ENCODE measurements around the gene LAMB1. TPM values are rescaled to one million over a fixed set of nuclear protein-coding genes. Genes with fewer than 3 reads are reported as not detected.

The LAMB1 gene
- polyA plus RNA-seq, 1 experiment = 266 TPM

GRCh38 chr7:107972075-107972482 lies 30.9 kb downstream of the LAMB1 start:
- POLR2A ChIA-PET = interaction anchor here (0.6 to 1.4 kb wide), 4 partner anchors 11 to 74 kb away, joined by 8 to 13 read pairs (median 12); no protein-coding TSS in a partner anchor
- Histone ChIP-seq H3K27ac (ENCODE audit: low read depth, low read length) (no peak overlapping the region), H3K9me3 (ENCODE audit: control insufficient read depth, insufficient read depth, low read length) (no peaks in the 10 kb centered on the region), H3K4me3 (ENCODE audit: low read depth, low read length) (no peak overlapping the region), H3K27me3 (ENCODE audit: control insufficient read depth, insufficient read depth, low read length) (no peaks in the 10 kb centered on the region)
- peak; percentile 70 for DNase-seq (ENCODE audit: low read depth, low spot score)
- CTCF ChIA-PET = interaction anchor here (0.6 to 3.7 kb wide), 5 partner anchors 29 to 186 kb away, joined by 3 to 18 read pairs (median 3); no protein-coding TSS in a partner anchor
- no peak for TF ChIP-seq CTCF (IDR thresholded peaks at IDR 0.05; ENCODE audit: low read depth, low read length)

GRCh38 chr7:107971613-107972012 lies 31.3 kb downstream of the LAMB1 start:
- TF ChIP-seq CTCF (IDR thresholded peaks at IDR 0.05; ENCODE audit: low read depth, low read length) = no peak
- DNase-seq (ENCODE audit: low read depth, low spot score) = no peak
- ChIA-PET CTCF (interaction anchor here (0.7 to 3.7 kb wide), 3 partner anchors 10 to 174 kb away, joined by 3 to 18 read pairs (median 3); no protein-coding TSS in a partner anchor), POLR2A (interaction anchor here (1.4 kb wide), 1 partner anchor 19 kb away, joined by 11 read pairs; no protein-coding TSS in a partner anchor)
- Histone ChIP-seq H3K9me3 (ENCODE audit: control insufficient read depth, insufficient read depth, low read length) (no peaks in the 10 kb centered on the region), H3K27ac (ENCODE audit: low read depth, low read length) (no peak overlapping the region), H3K27me3 (ENCODE audit: control insufficient read depth, insufficient read depth, low read length) (no peaks in the 10 kb centered on the region), H3K4me3 (ENCODE audit: low read depth, low read length) (no peak overlapping the region)

- Histone ChIP-seq H3K27ac (ENCODE audit: low read depth, low read length) (no peak overlapping the region), H3K4me3 (ENCODE audit: low read depth, low read length) (no peak overlapping the region), H3K9me3 (ENCODE audit: control insufficient read depth, insufficient read depth, low read length) (no peaks in the 10 kb centered on the region), H3K27me3 (ENCODE audit: control insufficient read depth, insufficient read depth, low read length) (no peaks in the 10 kb centered on the region)
- ChIA-PET CTCF (interaction anchor here (0.7 to 3.7 kb wide), 3 partner anchors 10 to 175 kb away, joined by 3 to 18 read pairs (median 3); no protein-coding TSS in a partner anchor), POLR2A (interaction anchor here (1.4 kb wide), 1 partner anchor 19 kb away, joined by 11 read pairs; no protein-coding TSS in a partner anchor)
- no peak for TF ChIP-seq CTCF (IDR thresholded peaks at IDR 0.05; ENCODE audit: low read depth, low read length)
- no peak for DNase-seq (ENCODE audit: low read depth, low spot score)
Observed at GRCh38 chr7:107971100-107971499, 31.9 kb downstream of the LAMB1 start.

GRCh38 chr7:107969856-107970255 lies 33.1 kb downstream of the LAMB1 start:
- CTCF ChIA-PET = no interaction called here
- no peak for DNase-seq (ENCODE audit: low read depth, low spot score)
- POLR2A ChIA-PET = no interaction called here
- Histone ChIP-seq H3K4me3 (ENCODE audit: low read depth, low read length) (no peak overlapping the region), H3K27me3 (ENCODE audit: control insufficient read depth, insufficient read depth, low read length) (no peaks in the 10 kb centered on the region), H3K9me3 (ENCODE audit: control insufficient read depth, insufficient read depth, low read length) (no peaks in the 10 kb centered on the region), H3K27ac (ENCODE audit: low read depth, low read length) (no peak overlapping the region)
- TF ChIP-seq CTCF (IDR thresholded peaks at IDR 0.05; ENCODE audit: low read depth, low read length) = no peak

- POLR2A ChIA-PET = no interaction called here
- no peak overlapping the region for H3K4me3 ChIP-seq (ENCODE audit: low read depth, low read length)
- TF ChIP-seq CTCF (IDR thresholded peaks at IDR 0.05; ENCODE audit: low read depth, low read length) = no peak
- H3K9me3 ChIP-seq (ENCODE audit: control insufficient read depth, insufficient read depth, low read length) = no peaks in the 10 kb centered on the region
- DNase-seq (ENCODE audit: low read depth, low spot score) = no peak
- CTCF ChIA-PET = interaction anchor here (0.7 to 0.8 kb wide), 2 partner anchors 8 to 177 kb away, joined by 3 read pairs; no protein-coding TSS in a partner anchor
- H3K27me3 ChIP-seq (ENCODE audit: control insufficient read depth, insufficient read depth, low read length) = no peaks in the 10 kb centered on the region
- H3K27ac ChIP-seq (ENCODE audit: low read depth, low read length) = no peak overlapping the region
Observed at GRCh38 chr7:107968449-107968848, 34.5 kb downstream of the LAMB1 start.

Measured in AG04450 (cell line).